Measurements from ENCODE around the gene A3GALT2. TPM values are rescaled to one million over a fixed set of nuclear protein-coding genes. Genes with fewer than 3 reads are reported as not detected.

A3GALT2 gene
- total RNA-seq, 6 experiments from 2014 or later, result not detected

DNA sequence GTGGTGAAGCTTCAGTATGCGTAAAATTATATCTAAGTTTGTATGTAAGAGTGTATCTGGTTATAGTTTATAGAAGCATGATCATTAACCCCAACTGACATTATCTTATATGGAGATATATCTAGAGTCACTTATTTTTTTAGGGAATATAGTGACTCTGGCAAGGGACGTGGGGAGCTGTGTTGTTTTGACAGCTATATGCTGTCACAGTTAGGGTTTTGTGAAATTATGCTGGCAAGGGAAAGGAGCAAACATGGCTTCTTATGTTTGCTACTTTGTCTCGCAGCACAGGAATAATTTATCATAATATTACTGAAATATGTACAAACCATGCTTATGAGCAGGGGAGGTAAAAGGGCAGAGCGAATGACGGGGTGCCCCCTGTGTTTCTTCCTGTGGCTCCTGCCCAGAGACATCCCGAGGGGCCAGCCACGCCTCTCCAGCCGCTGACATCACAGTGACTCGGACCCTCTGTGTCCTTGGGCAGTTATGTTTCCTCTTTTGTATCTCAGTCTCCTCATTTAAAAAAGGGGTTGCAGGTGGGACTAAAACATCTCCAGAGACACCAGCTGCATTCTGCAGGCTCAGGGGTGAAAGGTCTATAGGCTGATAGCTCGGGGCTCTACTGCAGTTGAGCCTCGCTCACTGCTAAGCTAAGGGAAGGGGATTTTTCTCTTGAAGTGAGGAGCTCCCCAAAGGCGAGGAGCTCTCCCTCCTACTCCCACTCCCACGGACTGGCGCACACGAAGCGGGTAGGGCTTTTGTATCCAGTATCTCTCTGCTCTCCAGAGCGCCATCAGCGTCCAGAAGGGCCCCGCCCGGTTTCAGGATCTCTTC is 14.9 kb downstream of the A3GALT2 start:
- no peaks in the 10 kb centered on the region for H3K36me3 Mint-ChIP-seq (ENCODE audit: low read depth)
- peaks cover 7% of the 10 kb centered on the region for H3K4me1 Mint-ChIP-seq (ENCODE audit: low read depth)
- peaks cover 3% of the 10 kb centered on the region for H3K27me3 Mint-ChIP-seq (ENCODE audit: insufficient read depth)

GRCh38 chr1:33305016-33305415 is 15.9 kb downstream of the A3GALT2 start:
- peaks cover 2% of the 10 kb centered on the region for H3K27me3 Mint-ChIP-seq (ENCODE audit: insufficient read depth)
- H3K4me3 Mint-ChIP-seq, result no peak overlapping the region
- no peaks in the 10 kb centered on the region for H3K9me3 Mint-ChIP-seq
- DNase-seq, result no peak
- H3K27ac Mint-ChIP-seq, result no peak overlapping the region
- H3K4me1 Mint-ChIP-seq (ENCODE audit: low read depth), result peaks cover 16% of the 10 kb centered on the region
- H3K36me3 Mint-ChIP-seq (ENCODE audit: low read depth), result no peaks in the 10 kb centered on the region; the same call in 1 of the 2 replicates
- no peak for TF ChIP-seq CTCF (IDR thresholded peaks at IDR 0.05)

More for the DNA sequence above, 14.9 kb downstream of the A3GALT2 start:
- Mint-ChIP-seq H3K9me3 (no peaks in the 10 kb centered on the region), H3K27ac (no peak overlapping the region), H3K4me3 (no peak overlapping the region)
- no peak for DNase-seq
- TF ChIP-seq CTCF (IDR thresholded peaks at IDR 0.05), result no peak

DNA sequence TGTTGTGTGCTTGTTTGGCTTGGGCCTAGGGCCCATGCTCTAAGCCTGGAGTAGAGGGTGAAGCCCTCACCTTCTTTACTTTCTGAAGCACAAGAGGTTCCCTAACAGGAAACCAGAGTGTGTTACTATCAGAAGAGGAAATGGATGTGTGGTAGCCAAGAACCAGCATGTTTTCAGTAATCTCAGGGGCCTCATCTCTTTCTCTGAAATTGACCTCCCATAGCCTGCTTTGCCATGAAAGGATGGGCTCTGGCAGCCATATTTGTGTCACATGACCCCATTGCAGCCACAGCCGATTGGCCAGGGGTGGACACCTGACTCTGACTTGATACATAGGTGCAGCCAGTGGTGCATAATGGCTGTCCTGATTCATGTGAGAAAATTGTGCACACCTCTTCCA is 18.6 kb downstream of the A3GALT2 start:
- Mint-ChIP-seq H3K4me3 (no peak overlapping the region), H3K9me3 (no peaks in the 10 kb centered on the region), H3K27me3 (ENCODE audit: insufficient read depth) (peaks cover 2% of the 10 kb centered on the region), H3K36me3 (ENCODE audit: low read depth) (no peaks in the 10 kb centered on the region; the same call in 1 of the 2 replicates), H3K27ac (no peak overlapping the region), H3K4me1 (ENCODE audit: low read depth) (peaks cover 16% of the 10 kb centered on the region)
- no peak for TF ChIP-seq CTCF (IDR thresholded peaks at IDR 0.05)
- no peak for DNase-seq

DNA sequence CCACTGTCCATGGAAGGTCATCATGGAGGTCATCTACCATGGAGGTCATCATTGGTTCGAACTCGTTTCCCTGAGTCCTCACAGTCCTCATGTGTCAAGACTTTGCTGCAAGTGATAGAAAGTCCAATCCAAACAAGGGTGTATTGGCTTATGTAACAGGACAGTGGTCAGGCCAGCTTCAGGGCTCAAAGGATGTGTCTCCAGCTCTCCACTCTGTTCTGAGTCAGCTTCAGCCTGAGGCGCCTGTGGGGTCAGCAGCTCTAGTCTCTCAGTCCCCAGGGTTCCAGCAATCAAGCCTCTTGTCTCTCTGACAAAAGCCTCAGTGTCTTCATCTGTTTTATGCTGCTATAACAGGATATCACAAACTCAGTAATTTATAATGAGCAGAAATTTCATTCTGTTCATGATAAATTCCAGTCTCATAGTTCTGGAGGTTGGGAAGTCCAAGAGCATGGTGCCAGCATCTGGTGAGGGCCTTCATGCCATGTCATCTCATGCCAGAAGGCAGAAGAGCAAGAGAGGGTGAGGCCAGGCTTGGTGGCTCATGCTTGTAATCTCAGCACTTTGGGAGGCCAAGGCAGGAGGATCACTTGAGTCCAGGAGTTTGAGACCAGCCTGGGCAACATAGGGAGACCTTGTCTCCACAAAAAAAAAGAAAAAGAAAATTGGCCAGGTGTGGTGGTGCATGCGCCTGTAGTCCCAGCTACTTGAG is 19.5 kb downstream of the A3GALT2 start:
- peak; percentile 43 for DNase-seq
- Mint-ChIP-seq H3K9me3 (no peaks in the 10 kb centered on the region), H3K36me3 (ENCODE audit: low read depth) (no peaks in the 10 kb centered on the region; the same call in 1 of the 2 replicates), H3K4me1 (ENCODE audit: low read depth) (peaks cover 16% of the 10 kb centered on the region), H3K4me3 (no peak overlapping the region; the same call in 1 of the 2 replicates), H3K27me3 (ENCODE audit: insufficient read depth) (peaks cover 2% of the 10 kb centered on the region), H3K27ac (peak overlapping the region; percentile 24; the same call in 1 of the 2 replicates)
- no peak for TF ChIP-seq CTCF (IDR thresholded peaks at IDR 0.05)

DNA sequence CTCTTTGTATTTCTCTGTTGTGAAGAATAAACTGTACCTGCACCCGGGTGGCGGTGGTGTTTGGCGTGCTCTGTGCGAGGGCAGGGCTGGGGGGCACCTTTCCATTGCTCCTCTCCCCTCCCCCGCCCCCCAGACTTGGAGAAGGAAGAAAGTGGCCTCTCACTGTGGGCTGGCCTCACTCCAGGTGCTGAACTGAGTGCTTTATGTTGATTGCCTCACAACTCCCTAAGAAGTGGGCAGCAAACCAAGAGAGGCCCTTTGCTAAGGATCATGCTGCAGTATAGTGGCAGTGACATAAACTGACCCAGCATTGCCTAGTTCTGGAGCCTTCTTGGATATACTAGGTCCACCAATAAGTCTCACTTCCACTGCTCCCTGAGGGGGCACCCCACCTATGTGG is 20.2 kb downstream of the A3GALT2 start:
- H3K36me3 Mint-ChIP-seq (ENCODE audit: low read depth), result no peaks in the 10 kb centered on the region; the same call in 1 of the 2 replicates
- H3K9me3 Mint-ChIP-seq, result no peaks in the 10 kb centered on the region
- peak; percentile 44 for DNase-seq
- H3K4me1 Mint-ChIP-seq (ENCODE audit: low read depth), result peaks cover 19% of the 10 kb centered on the region
- no peak overlapping the region; the same call in 1 of the 2 replicates for H3K27ac Mint-ChIP-seq
- no peak for TF ChIP-seq CTCF (IDR thresholded peaks at IDR 0.05)
- H3K27me3 Mint-ChIP-seq (ENCODE audit: insufficient read depth), result peaks cover 2% of the 10 kb centered on the region
- no peak overlapping the region for H3K4me3 Mint-ChIP-seq
